ENCODE measurements around the gene MIPEP. TPM values are rescaled to one million over a fixed set of nuclear protein-coding genes. Genes with fewer than 3 reads are reported as not detected.

The MIPEP gene
- polyA plus RNA-seq, 1 donor (not counting 4 experiments of a cell fraction or from before 2014, with no cell fraction given) = 35.0 TPM

- no peak for TF ChIP-seq EZH2 (IDR thresholded peaks at IDR 0.05; ENCODE audit: low read length)
- TF ChIP-seq, protein P1, sequence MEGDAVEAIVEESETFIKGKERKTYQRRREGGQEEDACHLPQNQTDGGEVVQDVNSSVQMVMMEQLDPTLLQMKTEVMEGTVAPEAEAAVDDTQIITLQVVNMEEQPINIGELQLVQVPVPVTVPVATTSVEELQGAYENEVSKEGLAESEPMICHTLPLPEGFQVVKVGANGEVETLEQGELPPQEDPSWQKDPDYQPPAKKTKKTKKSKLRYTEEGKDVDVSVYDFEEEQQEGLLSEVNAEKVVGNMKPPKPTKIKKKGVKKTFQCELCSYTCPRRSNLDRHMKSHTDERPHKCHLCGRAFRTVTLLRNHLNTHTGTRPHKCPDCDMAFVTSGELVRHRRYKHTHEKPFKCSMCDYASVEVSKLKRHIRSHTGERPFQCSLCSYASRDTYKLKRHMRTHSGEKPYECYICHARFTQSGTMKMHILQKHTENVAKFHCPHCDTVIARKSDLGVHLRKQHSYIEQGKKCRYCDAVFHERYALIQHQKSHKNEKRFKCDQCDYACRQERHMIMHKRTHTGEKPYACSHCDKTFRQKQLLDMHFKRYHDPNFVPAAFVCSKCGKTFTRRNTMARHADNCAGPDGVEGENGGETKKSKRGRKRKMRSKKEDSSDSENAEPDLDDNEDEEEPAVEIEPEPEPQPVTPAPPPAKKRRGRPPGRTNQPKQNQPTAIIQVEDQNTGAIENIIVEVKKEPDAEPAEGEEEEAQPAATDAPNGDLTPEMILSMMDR (optimal IDR thresholded peaks at IDR 0.05 in 1 of 3, IDR thresholded peaks at IDR 0.05 in 1 of 3, conservative IDR thresholded peaks at IDR 0.05 in 1 of 3; ENCODE audit: extremely low read depth in 1 of 3, insufficient read depth in 2 of 3, low read length in 3 of 3) = peak in 2 of 3 experiments; percentile 45 to 60
- H3K4me2 ChIP-seq (ENCODE audit: control insufficient read depth, extremely low read depth, insufficient read depth, low read depth, low read length) = no peak overlapping the region
- no peak overlapping the region for H2AFZ ChIP-seq (ENCODE audit: control insufficient read depth, low read length)
- FAIRE-seq (no peak), DNase-seq (ENCODE audit: low read depth, low spot score) (no peak)
- no peaks in the 10 kb centered on the region for H3K9me3 ChIP-seq (ENCODE audit: control insufficient read depth, low read depth, low read length)
- no peaks in the 10 kb centered on the region for H3K9me1 ChIP-seq (ENCODE audit: control insufficient read depth, extremely low read depth, insufficient read depth, low read length)
- dilution Hi-C loops (cut with MboI; ENCODE audit: extremely low pct_ligation_motif_present, low sequenced_read_pairs) = no loop called here
- H3K4me3 ChIP-seq (ENCODE audit: control insufficient read depth in 2 of 3, extremely low read depth in 1 of 3, insufficient read depth in 2 of 3, low read depth in 1 of 3, low read length in 3 of 3) = no peak overlapping the region
- no peak overlapping the region for H3K9ac ChIP-seq (ENCODE audit: control insufficient read depth, extremely low read depth, insufficient read depth, low read length)
- H4K20me1 ChIP-seq (ENCODE audit: control insufficient read depth, extremely low read depth, insufficient read depth, low read length) = no peaks in the 10 kb centered on the region
- H3K4me1 ChIP-seq (ENCODE audit: control insufficient read depth, extremely low read depth, insufficient read depth, low read length) = peaks cover 6% of the 10 kb centered on the region
- no peak overlapping the region for H3K27ac ChIP-seq (ENCODE audit: control insufficient read depth, insufficient read depth, low read length)
- no peaks in the 10 kb centered on the region for H3K36me3 ChIP-seq (ENCODE audit: control insufficient read depth in 2 of 2, extremely low read depth in 1 of 2, insufficient read depth in 2 of 2, low read length in 2 of 2)
- H3K27me3 ChIP-seq (ENCODE audit: control insufficient read depth, extremely low read depth, insufficient read depth, low read length) = no peaks in the 10 kb centered on the region
- no peaks in the 10 kb centered on the region for H3K79me2 ChIP-seq (ENCODE audit: control insufficient read depth, insufficient read depth, low read length)
These were observed 181.5 kb downstream of the MIPEP start for GRCh38 chr13:23707674-23708073.

DNA sequence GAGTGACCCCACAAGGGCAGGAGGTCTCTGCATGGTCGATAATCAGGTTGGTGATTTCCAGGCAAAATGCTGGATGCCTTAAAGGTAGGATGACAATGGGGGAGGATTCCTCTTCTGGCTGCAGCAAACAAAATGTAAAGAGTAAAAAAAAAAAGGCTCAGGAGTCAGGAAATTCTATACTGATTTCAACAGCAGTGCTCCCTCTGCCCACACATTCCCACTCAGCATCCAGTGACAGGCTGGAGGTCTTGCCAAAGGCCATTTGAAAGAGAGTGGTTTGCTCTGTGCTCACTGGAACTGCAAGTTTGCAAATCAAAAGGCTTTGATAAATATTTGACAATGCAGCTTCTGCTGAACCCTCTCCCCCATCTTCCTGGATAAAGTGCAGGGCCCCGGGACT lies 183.6 kb downstream of the MIPEP start:
- Histone ChIP-seq H3K4me2 (ENCODE audit: control insufficient read depth, extremely low read depth, insufficient read depth, low read depth, low read length) (no peak overlapping the region), H4K20me1 (ENCODE audit: control insufficient read depth, extremely low read depth, insufficient read depth, low read length) (no peaks in the 10 kb centered on the region), H3K79me2 (ENCODE audit: control insufficient read depth, insufficient read depth, low read length) (no peaks in the 10 kb centered on the region), H3K9me1 (ENCODE audit: control insufficient read depth, extremely low read depth, insufficient read depth, low read length) (no peaks in the 10 kb centered on the region), H3K4me1 (ENCODE audit: control insufficient read depth, extremely low read depth, insufficient read depth, low read length) (peaks cover 6% of the 10 kb centered on the region), H3K27me3 (ENCODE audit: control insufficient read depth, extremely low read depth, insufficient read depth, low read length) (no peaks in the 10 kb centered on the region), H3K9me3 (ENCODE audit: control insufficient read depth, low read depth, low read length) (no peaks in the 10 kb centered on the region), H3K36me3 (ENCODE audit: control insufficient read depth in 2 of 2, extremely low read depth in 1 of 2, insufficient read depth in 2 of 2, low read length in 2 of 2) (no peaks in the 10 kb centered on the region), H3K27ac (ENCODE audit: control insufficient read depth, insufficient read depth, low read length) (no peak overlapping the region), H3K9ac (ENCODE audit: control insufficient read depth, extremely low read depth, insufficient read depth, low read length) (no peak overlapping the region), H3K4me3 (ENCODE audit: control insufficient read depth in 2 of 3, extremely low read depth in 1 of 3, insufficient read depth in 2 of 3, low read depth in 1 of 3, low read length in 3 of 3) (no peak overlapping the region), H2AFZ (ENCODE audit: control insufficient read depth, low read length) (no peak overlapping the region)
- dilution Hi-C loops (cut with MboI; ENCODE audit: extremely low pct_ligation_motif_present, low sequenced_read_pairs) = no loop called here
- TF ChIP-seq, protein P1 (optimal IDR thresholded peaks at IDR 0.05 in 1 of 3, IDR thresholded peaks at IDR 0.05 in 1 of 3, conservative IDR thresholded peaks at IDR 0.05 in 1 of 3; ENCODE audit: extremely low read depth in 1 of 3, insufficient read depth in 2 of 3, low read length in 3 of 3) = no peak
- no peak for TF ChIP-seq EZH2 (IDR thresholded peaks at IDR 0.05; ENCODE audit: low read length)
- DNase-seq (ENCODE audit: low read depth, low spot score) (no peak), FAIRE-seq (no peak)
